H1 (cell line): Measurements from ENCODE around the gene KLF5. TPM values are rescaled to one million over a fixed set of nuclear protein-coding genes. Genes with fewer than 3 reads are reported as not detected.

Experiments
- CTCF ChIA-PET: fragments of 300-600 bp; sonication (Branson Sonifier 250); formaldehyde crosslinking; loops from one replicate; lab custom pipeline; 2021; ENCODE audit not compliant: partially characterized antibody; lab: Charles Lee
- POLR2A ChIA-PET: fragments of 300-600 bp; sonication (Branson Sonifier 250); formaldehyde crosslinking; loops from one replicate; lab custom pipeline; 2021; ENCODE audit warnings: inconsistent platforms; ENCODE audit not compliant: partially characterized antibody; lab: Charles Lee
- DNase-seq, 2 experiments: peaks; one replicate each; pipeline versions ENCODE4 v3.0.0 to v3.0.0-alpha.2; 2010 to 2022; ENCODE audit warnings: low spot score in 2 of 2, low read depth in 1 of 2, mixed read lengths in 1 of 2
- FAIRE-seq: peaks from 2 replicates; lab custom pipeline; 2011; peaks lifted over from hg19 to GRCh38; lab: Jason Lieb, UNC
- H2AFZ ChIP-seq: 2 replicates; pipeline ENCODE4 v1.8.1; 2012; ENCODE audit warnings: low read length, inconsistent platforms
- H2AK5ac ChIP-seq: 2 replicates; pipeline ENCODE4 v1.6.1; 2013; ENCODE audit warnings: low read depth, low read length
- H2BK120ac ChIP-seq: replicated peaks from 2 replicates; pipeline ENCODE3; 2013; ENCODE audit warnings: low read depth, low read length, inconsistent platforms
- H2BK12ac ChIP-seq: 2 replicates; pipeline ENCODE4 v1.6.1; 2013; ENCODE audit warnings: low read depth, low read length
- H2BK15ac ChIP-seq: 2 replicates; pipeline ENCODE4 v1.6.1; 2013; ENCODE audit warnings: low read length
- H2BK20ac ChIP-seq: 2 replicates; pipeline ENCODE4 v1.6.1; 2013; ENCODE audit warnings: low read length
- H2BK5ac ChIP-seq: 2 replicates; pipeline ENCODE4 v1.6.1; 2013; ENCODE audit warnings: low read depth, low read length
- H3K14ac ChIP-seq: 2 replicates; pipeline ENCODE4 v1.6.1; 2013; ENCODE audit warnings: inconsistent platforms; ENCODE audit not compliant: insufficient read length
- H3K18ac ChIP-seq: 2 replicates; pipeline ENCODE4 v1.6.1; 2013; ENCODE audit warnings: low read length; ENCODE audit errors: extremely low read depth
- H3K23ac ChIP-seq: 2 replicates; pipeline ENCODE4 v1.6.1; 2013; ENCODE audit warnings: inconsistent platforms; ENCODE audit not compliant: insufficient read length
- H3K23me2 ChIP-seq: 2 replicates; pipeline ENCODE4 v1.6.1; 2013; ENCODE audit warnings: low read depth, low read length
- H3K27ac ChIP-seq: 2 replicates; pipeline ENCODE4 v1.6.1; 2011; ENCODE audit warnings: low read depth, low read length, inconsistent platforms
- H3K27me3 ChIP-seq, 4 experiments: replicated peaks in 1 of 4; 1 replicate in 1 of 4; 2 replicates in 3 of 4; pipeline versions ENCODE4 v1.6.1 to v1.8.1; 2011 to 2013; ENCODE audit warnings: low read length in 3 of 4, mild to moderate bottlenecking in 3 of 4, inconsistent platforms in 2 of 4, mixed read lengths in 2 of 4, moderate library complexity in 1 of 4; ENCODE audit not compliant: control insufficient read depth in 3 of 4, insufficient read depth in 3 of 4; ENCODE audit errors: extremely low read depth in 1 of 4
- H3K36me3 ChIP-seq, 4 experiments: 2 replicates each; pipeline versions ENCODE4 v1.6.1 to v1.8.1; 2011 to 2013; ENCODE audit warnings: mild to moderate bottlenecking in 4 of 4, low read length in 3 of 4, moderate library complexity in 2 of 4, control low read depth in 1 of 4, inconsistent platforms in 1 of 4; ENCODE audit not compliant: insufficient read depth in 4 of 4, control insufficient read depth in 2 of 4
- H3K4ac ChIP-seq: replicated peaks from 2 replicates; pipeline ENCODE3; 2013; ENCODE audit warnings: low read length, low read depth, mixed read lengths, inconsistent platforms; ENCODE audit not compliant: insufficient read length
- H3K4me1 ChIP-seq, 4 experiments: replicated peaks in 1 of 4; 1 replicate in 1 of 4; 2 replicates in 3 of 4; pipeline versions ENCODE4 v1.6.1 to v1.8.1; 2011 to 2013; ENCODE audit warnings: low read length in 3 of 4, inconsistent platforms in 2 of 4, mixed read lengths in 1 of 4; ENCODE audit not compliant: insufficient read depth in 4 of 4, control insufficient read depth in 3 of 4
- H3K4me2 ChIP-seq, 2 experiments: 2 replicates each; pipeline versions ENCODE4 v1.6.1 to v1.8.1; 2011 to 2013; ENCODE audit warnings: low read depth in 2 of 2, low read length in 2 of 2, control low read depth in 1 of 2, inconsistent platforms in 1 of 2, mild to moderate bottlenecking in 1 of 2; ENCODE audit not compliant: insufficient read depth in 1 of 2
- H3K4me3 ChIP-seq, 4 experiments: fragments of 200-600, 300-600 bp in 1 of 4; sonication (generic), shearing (Covaris generic), sonication (Bioruptor Twin) in 1 of 4; 2 replicates each; pipeline versions ENCODE4 v1.5.1 to v1.8.1; 2011 to 2016; ENCODE audit warnings: low read length in 4 of 4, low read depth in 3 of 4, control low read depth in 2 of 4, inconsistent platforms in 2 of 4, mild to moderate bottlenecking in 2 of 4, mixed read lengths in 1 of 4, moderate library complexity in 1 of 4; ENCODE audit not compliant: insufficient read depth in 2 of 4; ENCODE audit errors: extremely low read depth in 1 of 4
- H3K56ac ChIP-seq: replicated peaks from 2 replicates; pipeline ENCODE3; 2013; ENCODE audit warnings: low read depth, mild to moderate bottlenecking, mixed read lengths, low read length, inconsistent platforms; ENCODE audit not compliant: insufficient read length
- H3K79me1 ChIP-seq: 2 replicates; pipeline ENCODE4 v1.6.1; 2013; ENCODE audit warnings: low read depth, low read length, control low read depth
- H3K79me2 ChIP-seq, 2 experiments: 2 replicates each; pipeline versions ENCODE4 v1.6.1 to v1.8.1; 2012 to 2013; ENCODE audit warnings: low read length in 2 of 2, mild to moderate bottlenecking in 2 of 2, inconsistent platforms in 1 of 2; ENCODE audit not compliant: insufficient read depth in 2 of 2, control insufficient read depth in 1 of 2
- H3K9ac ChIP-seq, 4 experiments: replicated peaks in 1 of 4; 1 replicate in 1 of 4; 2 replicates in 3 of 4; pipeline versions ENCODE4 v1.6.1 to v1.8.1; 2011 to 2013; ENCODE audit warnings: low read depth in 3 of 4, low read length in 3 of 4, control low read depth in 2 of 4, mild to moderate bottlenecking in 2 of 4, moderate library complexity in 2 of 4, inconsistent platforms in 1 of 4; ENCODE audit errors: extremely low read depth in 1 of 4
- H3K9me3 ChIP-seq, 2 experiments: 2 replicates each; pipeline versions ENCODE4 v1.6.1 to v1.8.1; 2012 to 2013; ENCODE audit warnings: mild to moderate bottlenecking in 2 of 2, moderate library complexity in 2 of 2, control low read depth in 1 of 2, inconsistent platforms in 1 of 2, low read depth in 1 of 2, low read length in 1 of 2, mixed read lengths in 1 of 2; ENCODE audit not compliant: insufficient read depth in 2 of 2
- H4K20me1 ChIP-seq, 2 experiments: replicated peaks in 1 of 2; 2 replicates each; pipeline versions ENCODE3 to v1.8.1; 2011 to 2013; ENCODE audit warnings: inconsistent platforms in 2 of 2, low read length in 2 of 2, mild to moderate bottlenecking in 1 of 2; ENCODE audit not compliant: insufficient read depth in 2 of 2, control insufficient read depth in 1 of 2
- H4K5ac ChIP-seq: 2 replicates; pipeline ENCODE4 v1.6.1; 2013; ENCODE audit warnings: low read length, low read depth, mixed read lengths, inconsistent platforms; ENCODE audit not compliant: insufficient read length
- H4K8ac ChIP-seq: 2 replicates; pipeline ENCODE4 v1.8.0; 2013; ENCODE audit warnings: mild to moderate bottlenecking, moderate library complexity, low read length, inconsistent platforms; ENCODE audit not compliant: insufficient read depth; ENCODE audit errors: extremely low read depth
- H4K91ac ChIP-seq: replicated peaks from 2 replicates; pipeline ENCODE3; 2013; ENCODE audit warnings: low read length, mixed read lengths, inconsistent platforms; ENCODE audit not compliant: insufficient read length
- BACH1 ChIP-seq: IDR thresholded peaks from 2 replicates; pipeline ENCODE4 v1.6.1; 2012; ENCODE audit warnings: low read length, improper control_type of control experiment
- CTCF ChIP-seq, 3 experiments: IDR thresholded peaks; 1 replicate in 2 of 3; 2 replicates in 1 of 3; pipeline versions ENCODE4 v1.5.1 to v1.6.1; 2011; ENCODE audit warnings: low read length in 3 of 3, mild to moderate bottlenecking in 3 of 3, inconsistent platforms in 2 of 3, low read depth in 1 of 3, moderate library complexity in 1 of 3; ENCODE audit not compliant: insufficient read depth in 1 of 3; ENCODE audit errors: control extremely low read depth in 1 of 3
- GABPA ChIP-seq: IDR thresholded peaks from 2 replicates; pipeline ENCODE4 v1.6.1; 2011; ENCODE audit warnings: mild to moderate bottlenecking, low read length, moderate library complexity, borderline replicate concordance; ENCODE audit not compliant: insufficient read depth
- NANOG ChIP-seq: IDR thresholded peaks from 2 replicates; pipeline ENCODE4 v1.6.1; 2011; ENCODE audit warnings: low read length, low read depth, mild to moderate bottlenecking, inconsistent platforms; ENCODE audit not compliant: insufficient read depth, poor library complexity, severe bottlenecking
- NRF1 ChIP-seq: IDR thresholded peaks from 2 replicates; pipeline ENCODE4 v1.6.1; 2011; ENCODE audit warnings: mild to moderate bottlenecking, low read depth, low read length, improper control_type of control experiment
- SAP30 ChIP-seq: fragments of 300-600 bp; sonication (generic); IDR thresholded peaks from 2 replicates; pipeline ENCODE4 v1.7.1; 2012; ENCODE audit warnings: low read length, moderate library complexity, mild to moderate bottlenecking, inconsistent platforms; ENCODE audit not compliant: insufficient read depth, insufficient replicate concordance
- SP4 ChIP-seq: IDR thresholded peaks from 2 replicates; pipeline ENCODE4 v1.6.1; 2012; ENCODE audit warnings: low read length, inconsistent platforms
- TAF1 ChIP-seq: IDR thresholded peaks from 2 replicates; pipeline ENCODE4 v1.6.1; 2011; ENCODE audit warnings: mild to moderate bottlenecking, low read depth, low read length
- TAF7 ChIP-seq: optimal IDR thresholded peaks from 2 replicates; pipeline ENCODE3; 2011; ENCODE audit warnings: low read depth, mild to moderate bottlenecking, inconsistent platforms, low read length, moderate library complexity, borderline replicate concordance
- polyA plus RNA-seq, 7 experiments: library from polyadenylated mRNA; depleted of rRNA in 3 of 7; stranded (reverse) in 5 of 7; unstranded in 2 of 7; fragments of >200 nt in 5 of 7; fragments of 200-250 nt in 2 of 7; gene quantifications; 1 replicate in 5 of 7; 2 replicates in 1 of 7; 4 replicates in 1 of 7; pipeline versions ENCODE4 v1.2.1 to v1.2.3, GENCODE V29; 2011 to 2013; ENCODE audit warnings: missing spikeins in 2 of 7, mixed read lengths in 2 of 7
- total RNA-seq: library from RNA; stranded (reverse); fragmentation: NEBNext Ultra II Directional; extraction: Animal tissue kit (Norgen Biotek cat#: 25700); gene quantifications from 2 replicates; pipeline ENCODE4 v1.2.1, GENCODE V29; 2021

The KLF5 gene
- total and polyA plus RNA-seq, 2 of the 8 experiments (the other 6 are each of a cell fraction or from before 2014, with no cell fraction given) = 1.2 to 2.3 TPM

GRCh38 chr13:73092829-73093228 is 34.0 kb downstream of the KLF5 start:
- no peaks in the 10 kb centered on the region for H3K23me2 ChIP-seq
- H4K91ac ChIP-seq = no peak overlapping the region
- H3K27me3 ChIP-seq = no peaks in the 10 kb centered on the region
- DNase-seq (no peak), FAIRE-seq (no peak)
- H3K4me2 ChIP-seq = no peak overlapping the region
- H3K4me3 ChIP-seq = no peak overlapping the region
- H3K56ac ChIP-seq = no peak overlapping the region
- no peak overlapping the region for H2BK12ac ChIP-seq
- no peak overlapping the region for H2AK5ac ChIP-seq
- no peak overlapping the region for H2AFZ ChIP-seq
- H2BK5ac ChIP-seq = no peak overlapping the region
- no peak overlapping the region for H3K18ac ChIP-seq
- H3K4ac ChIP-seq = no peak overlapping the region
- H3K9ac ChIP-seq = no peak overlapping the region
- no peak overlapping the region for H2BK15ac ChIP-seq
- no peaks in the 10 kb centered on the region for H3K36me3 ChIP-seq
- ChIA-PET CTCF (no interaction called here), POLR2A (no interaction called here)
- H3K27ac ChIP-seq = no peak overlapping the region
- peaks cover 9 to 10% of the 10 kb centered on the region in 2 experiments for H3K9me3 ChIP-seq
- H4K20me1 ChIP-seq = no peaks in the 10 kb centered on the region
- H2BK120ac ChIP-seq = no peak overlapping the region
- no peak overlapping the region for H4K8ac ChIP-seq
- H3K23ac ChIP-seq = no peak overlapping the region
- no peaks in the 10 kb centered on the region for H3K79me2 ChIP-seq
- no peak overlapping the region for H2BK20ac ChIP-seq
- no peak overlapping the region for H3K14ac ChIP-seq
- H3K79me1 ChIP-seq = no peaks in the 10 kb centered on the region
- H3K4me1 ChIP-seq = no peaks in the 10 kb centered on the region
- H4K5ac ChIP-seq = no peak overlapping the region
- no peak for TF ChIP-seq TAF1
- TF ChIP-seq GABPA = no peak
- TF ChIP-seq SAP30 = no peak
- no peak for TF ChIP-seq NRF1
- TF ChIP-seq NANOG = no peak
- no peak for TF ChIP-seq SP4
- no peak for TF ChIP-seq BACH1
- no peak for TF ChIP-seq CTCF (IDR thresholded peaks at IDR 0.05; ENCODE audit: control extremely low read depth in 1 of 3, insufficient read depth in 1 of 3, low read depth in 1 of 3, low read length in 3 of 3)
- no peak for TF ChIP-seq TAF7
